AG10803 (cell line): ENCODE results near the gene SMAD2.
A peak's percentile ranks its signal among the peaks of the same experiment; 100 is the strongest.

Experiments used
- DNase-seq: peaks from one replicate; pipeline ENCODE4 v3.0.0; 2010; ENCODE audit warnings: low read depth
- H3K4me3 ChIP-seq: 2 replicates; pipeline ENCODE4 v1.5.1; 2011; ENCODE audit warnings: mild to moderate bottlenecking, low read length, control low read depth
- CTCF ChIP-seq: conservative IDR thresholded peaks from 2 replicates; pipeline ENCODE4 v1.5.1; 2011; ENCODE audit warnings: mild to moderate bottlenecking, low read length, control low read depth, inconsistent platforms

Gene SMAD2

GRCh38 chr18:47899107-47899840 is 31.2 kb downstream of the SMAD2 start:
- no peak overlapping the region for H3K4me3 ChIP-seq
- no peak for DNase-seq
- TF ChIP-seq CTCF = no peak

- no peak for DNase-seq
- H3K4me3 ChIP-seq = no peak overlapping the region
- no peak for TF ChIP-seq CTCF
Measured at GRCh38 chr18:47898696-47899095, 31.8 kb downstream of the SMAD2 start.

- peak; percentile 12 for DNase-seq
- H3K4me3 ChIP-seq = no peak overlapping the region
- TF ChIP-seq CTCF = no peak
Measured at GRCh38 chr18:47898055-47898454, 32.4 kb downstream of the SMAD2 start.

GRCh38 chr18:47895565-47896250 is 34.8 kb downstream of the SMAD2 start:
- no peak overlapping the region for H3K4me3 ChIP-seq
- no peak for DNase-seq
- TF ChIP-seq CTCF = no peak

GRCh38 chr18:47893939-47894699 is 36.3 kb downstream of the SMAD2 start:
- no peak for DNase-seq
- no peak for TF ChIP-seq CTCF
- no peak overlapping the region for H3K4me3 ChIP-seq

GRCh38 chr18:47893047-47893446 is 37.4 kb downstream of the SMAD2 start:
- no peak overlapping the region for H3K4me3 ChIP-seq
- no peak for DNase-seq
- TF ChIP-seq CTCF = no peak

- DNase-seq = no peak
- no peak overlapping the region for H3K4me3 ChIP-seq
- no peak for TF ChIP-seq CTCF
Measured at GRCh38 chr18:47888156-47888555, 42.3 kb downstream of the SMAD2 start.
